Measurements from ENCODE around the gene SUCLG2. TPM values are rescaled to one million over a fixed set of nuclear protein-coding genes. Genes with fewer than 3 reads are reported as not detected.

The SUCLG2 gene
- polyA plus RNA-seq, 1 donor (not counting 4 experiments of a cell fraction or from before 2014, with no cell fraction given): 26.7 TPM

DNA sequence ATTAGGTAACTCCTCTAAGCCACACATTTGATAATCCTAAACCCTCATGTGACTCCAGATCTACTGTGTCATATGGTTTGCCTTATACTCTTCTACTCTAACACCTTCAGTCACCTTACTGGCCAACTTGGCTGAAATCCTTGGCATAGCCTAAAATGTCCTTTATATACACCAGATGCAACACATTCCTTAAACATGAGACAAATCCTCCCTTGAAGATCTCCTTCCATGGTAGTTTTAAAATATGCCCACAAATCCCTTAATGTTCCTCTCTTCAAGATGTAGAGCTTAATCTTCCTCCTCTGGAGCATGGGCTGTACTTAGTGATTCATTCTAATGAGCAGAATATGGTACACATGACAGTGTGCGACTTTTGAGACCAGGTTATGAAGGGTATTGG lies 238.9 kb downstream of the SUCLG2 start:
- TF ChIP-seq, protein P1, sequence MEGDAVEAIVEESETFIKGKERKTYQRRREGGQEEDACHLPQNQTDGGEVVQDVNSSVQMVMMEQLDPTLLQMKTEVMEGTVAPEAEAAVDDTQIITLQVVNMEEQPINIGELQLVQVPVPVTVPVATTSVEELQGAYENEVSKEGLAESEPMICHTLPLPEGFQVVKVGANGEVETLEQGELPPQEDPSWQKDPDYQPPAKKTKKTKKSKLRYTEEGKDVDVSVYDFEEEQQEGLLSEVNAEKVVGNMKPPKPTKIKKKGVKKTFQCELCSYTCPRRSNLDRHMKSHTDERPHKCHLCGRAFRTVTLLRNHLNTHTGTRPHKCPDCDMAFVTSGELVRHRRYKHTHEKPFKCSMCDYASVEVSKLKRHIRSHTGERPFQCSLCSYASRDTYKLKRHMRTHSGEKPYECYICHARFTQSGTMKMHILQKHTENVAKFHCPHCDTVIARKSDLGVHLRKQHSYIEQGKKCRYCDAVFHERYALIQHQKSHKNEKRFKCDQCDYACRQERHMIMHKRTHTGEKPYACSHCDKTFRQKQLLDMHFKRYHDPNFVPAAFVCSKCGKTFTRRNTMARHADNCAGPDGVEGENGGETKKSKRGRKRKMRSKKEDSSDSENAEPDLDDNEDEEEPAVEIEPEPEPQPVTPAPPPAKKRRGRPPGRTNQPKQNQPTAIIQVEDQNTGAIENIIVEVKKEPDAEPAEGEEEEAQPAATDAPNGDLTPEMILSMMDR (optimal IDR thresholded peaks at IDR 0.05 in 1 of 3, IDR thresholded peaks at IDR 0.05 in 1 of 3, conservative IDR thresholded peaks at IDR 0.05 in 1 of 3; ENCODE audit: extremely low read depth in 1 of 3, insufficient read depth in 2 of 3, low read length in 3 of 3): no peak
- TF ChIP-seq EZH2 (IDR thresholded peaks at IDR 0.05; ENCODE audit: low read length): no peak
- Histone ChIP-seq H2AFZ (ENCODE audit: control insufficient read depth, low read length) (no peak overlapping the region), H3K9ac (ENCODE audit: control insufficient read depth, extremely low read depth, insufficient read depth, low read length) (no peak overlapping the region), H3K27ac (ENCODE audit: control insufficient read depth, insufficient read depth, low read length) (no peak overlapping the region), H3K4me3 (ENCODE audit: control insufficient read depth in 2 of 3, extremely low read depth in 1 of 3, insufficient read depth in 2 of 3, low read depth in 1 of 3, low read length in 3 of 3) (no peak overlapping the region), H3K27me3 (ENCODE audit: control insufficient read depth, extremely low read depth, insufficient read depth, low read length) (no peaks in the 10 kb centered on the region), H3K9me1 (ENCODE audit: control insufficient read depth, extremely low read depth, insufficient read depth, low read length) (no peaks in the 10 kb centered on the region), H4K20me1 (ENCODE audit: control insufficient read depth, extremely low read depth, insufficient read depth, low read length) (no peaks in the 10 kb centered on the region), H3K4me1 (ENCODE audit: control insufficient read depth, extremely low read depth, insufficient read depth, low read length) (no peaks in the 10 kb centered on the region), H3K79me2 (ENCODE audit: control insufficient read depth, insufficient read depth, low read length) (no peaks in the 10 kb centered on the region), H3K36me3 (ENCODE audit: control insufficient read depth in 2 of 2, extremely low read depth in 1 of 2, insufficient read depth in 2 of 2, low read length in 2 of 2) (peaks cover 0 to 2% of the 10 kb centered on the region in 2 experiments), H3K4me2 (ENCODE audit: control insufficient read depth, extremely low read depth, insufficient read depth, low read depth, low read length) (no peak overlapping the region), H3K9me3 (ENCODE audit: control insufficient read depth, low read depth, low read length) (no peaks in the 10 kb centered on the region)
- FAIRE-seq: no peak
- no peak for DNase-seq (ENCODE audit: low read depth, low spot score)
- dilution Hi-C loops (cut with MboI; ENCODE audit: extremely low pct_ligation_motif_present, low sequenced_read_pairs): no loop called here

DNA sequence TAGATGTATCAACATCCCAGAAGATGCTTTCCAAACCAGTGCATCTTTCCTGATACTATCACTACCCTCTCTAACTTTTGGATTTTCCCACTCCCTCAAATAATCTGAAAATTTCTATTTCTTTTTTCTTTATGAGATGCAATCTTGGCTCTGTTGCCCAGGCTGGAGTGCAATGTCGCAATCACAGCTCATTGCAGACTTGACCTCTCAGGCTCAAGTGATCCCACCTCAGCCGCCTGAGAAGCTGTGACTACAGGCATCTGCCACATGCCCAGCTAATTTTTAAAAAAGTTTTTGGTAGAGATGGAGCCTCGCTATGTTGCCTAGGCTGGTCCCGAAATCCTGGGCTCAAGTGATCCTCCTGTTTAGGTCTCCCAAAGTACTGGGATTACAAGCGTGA lies 239.7 kb downstream of the SUCLG2 start:
- FAIRE-seq: no peak
- no peak overlapping the region for H3K4me2 ChIP-seq (ENCODE audit: control insufficient read depth, extremely low read depth, insufficient read depth, low read depth, low read length)
- H3K27ac ChIP-seq (ENCODE audit: control insufficient read depth, insufficient read depth, low read length): no peak overlapping the region
- H2AFZ ChIP-seq (ENCODE audit: control insufficient read depth, low read length): no peak overlapping the region
- no peak for DNase-seq (ENCODE audit: low read depth, low spot score)
- H3K9me3 ChIP-seq (ENCODE audit: control insufficient read depth, low read depth, low read length): no peaks in the 10 kb centered on the region
- no peaks in the 10 kb centered on the region for H3K27me3 ChIP-seq (ENCODE audit: control insufficient read depth, extremely low read depth, insufficient read depth, low read length)
- no peak overlapping the region for H3K4me3 ChIP-seq (ENCODE audit: control insufficient read depth in 2 of 3, extremely low read depth in 1 of 3, insufficient read depth in 2 of 3, low read depth in 1 of 3, low read length in 3 of 3)
- peaks cover 0 to 2% of the 10 kb centered on the region in 2 experiments for H3K36me3 ChIP-seq (ENCODE audit: control insufficient read depth in 2 of 2, extremely low read depth in 1 of 2, insufficient read depth in 2 of 2, low read length in 2 of 2)
- no peak for TF ChIP-seq EZH2 (IDR thresholded peaks at IDR 0.05; ENCODE audit: low read length)
- TF ChIP-seq, protein P1 (optimal IDR thresholded peaks at IDR 0.05 in 1 of 3, IDR thresholded peaks at IDR 0.05 in 1 of 3, conservative IDR thresholded peaks at IDR 0.05 in 1 of 3; ENCODE audit: extremely low read depth in 1 of 3, insufficient read depth in 2 of 3, low read length in 3 of 3): no peak
- no peaks in the 10 kb centered on the region for H3K4me1 ChIP-seq (ENCODE audit: control insufficient read depth, extremely low read depth, insufficient read depth, low read length)
- no peaks in the 10 kb centered on the region for H4K20me1 ChIP-seq (ENCODE audit: control insufficient read depth, extremely low read depth, insufficient read depth, low read length)
- H3K79me2 ChIP-seq (ENCODE audit: control insufficient read depth, insufficient read depth, low read length): no peaks in the 10 kb centered on the region
- no peak overlapping the region for H3K9ac ChIP-seq (ENCODE audit: control insufficient read depth, extremely low read depth, insufficient read depth, low read length)
- no peaks in the 10 kb centered on the region for H3K9me1 ChIP-seq (ENCODE audit: control insufficient read depth, extremely low read depth, insufficient read depth, low read length)
- dilution Hi-C loops (cut with MboI; ENCODE audit: extremely low pct_ligation_motif_present, low sequenced_read_pairs): no loop called here
